ENCODE results near the gene CEBPG.

Gene CEBPG

GRCh38 chr19:33373453-33374235 is at the start of gene CEBPG:
CEBPG (plus strand) TSS chr19:33373709; CDS start chr19:33379240, 5,531 bp downstream.
- peak in 55 of 56 donors; percentile 28 to 96 (median 89) for DNase-seq

GRCh38 chr19:33324628-33325027 is 48.9 kb upstream of the CEBPG start:
- no peak for DNase-seq

GRCh38 chr19:33325920-33326319 is 47.6 kb upstream of the CEBPG start:
- DNase-seq, result peak in 34 of 56 donors; percentile 9 to 82 (median 41)

GRCh38 chr19:33329060-33329459 is 44.4 kb upstream of the CEBPG start:
- no peak for DNase-seq

- DNase-seq, result no peak
These were observed 43.8 kb upstream of the CEBPG start for GRCh38 chr19:33329736-33330135.

GRCh38 chr19:33332248-33332647 is 41.3 kb upstream of the CEBPG start:
- peak in 10 of 56 donors; percentile 0 to 59 (median 10) for DNase-seq

GRCh38 chr19:33333151-33333550 is 40.4 kb upstream of the CEBPG start:
- DNase-seq, result no peak

- no peak for DNase-seq
These were observed 39.9 kb upstream of the CEBPG start for GRCh38 chr19:33333642-33334041.

GRCh38 chr19:33334271-33334670 is 39.2 kb upstream of the CEBPG start:
- DNase-seq, result no peak

- no peak for DNase-seq
These were observed 38.1 kb upstream of the CEBPG start for GRCh38 chr19:33335446-33335845.

GRCh38 chr19:33339016-33339984 is 34.2 kb upstream of the CEBPG start:
- no peak for DNase-seq

GRCh38 chr19:33340991-33341390 is 32.5 kb upstream of the CEBPG start:
- DNase-seq, result no peak

- no peak for DNase-seq
These were observed 30.2 kb upstream of the CEBPG start for GRCh38 chr19:33343301-33343700.

GRCh38 chr19:33343859-33344572 is 29.5 kb upstream of the CEBPG start:
- peak in 17 of 56 donors; percentile 1 to 47 (median 15) for DNase-seq

GRCh38 chr19:33344573-33344925 is 29.0 kb upstream of the CEBPG start:
- DNase-seq, result no peak

GRCh38 chr19:33345163-33345562 is 28.3 kb upstream of the CEBPG start:
- peak in 1 of 56 donors; percentile 6 for DNase-seq

GRCh38 chr19:33346665-33347064 is 26.8 kb upstream of the CEBPG start:
- no peak for DNase-seq

- no peak for DNase-seq
These were observed 26.2 kb upstream of the CEBPG start for GRCh38 chr19:33347300-33347699.

- DNase-seq, result no peak
These were observed 25.1 kb upstream of the CEBPG start for GRCh38 chr19:33348301-33349010.

GRCh38 chr19:33349319-33350289 is 23.9 kb upstream of the CEBPG start:
- no peak for DNase-seq
